GM10248 (cell line): ENCODE measurements around the gene DDX41.
"Not testable (repeated sequence)": the region's sequence is repeated elsewhere in the genome, so short reads cannot be mapped to it uniquely, and the experiment has no call there.

Experiments used
- CTCF ChIA-PET: fragments of 300-600 bp; sonication (Branson Sonifier 250); formaldehyde crosslinking; extraction: SDS; loops from one replicate; lab custom pipeline; 2021; ENCODE audit warnings: antibody characterized with exemption; lab: Yijun Ruan, JAX
- POLR2A ChIA-PET: fragments of 350-650 bp; sonication (Branson Sonifier 250); formaldehyde crosslinking; extraction: SDS; loops from one replicate; lab custom pipeline; 2020; ENCODE audit warnings: antibody characterized with exemption; lab: Yijun Ruan, JAX
- DNase-seq: peaks from one replicate; pipeline ENCODE4 v3.0.0; 2012; ENCODE audit errors: extremely low spot score
- TF ChIP-seq, protein P1 (sequence below): IDR thresholded peaks from 2 replicates; pipeline ENCODE4 v1.5.1; 2012; ENCODE audit warnings: mild to moderate bottlenecking, low read depth; ENCODE audit errors: extremely low read depth, missing control alignments, control extremely low read depth

Gene DDX41

DNA sequence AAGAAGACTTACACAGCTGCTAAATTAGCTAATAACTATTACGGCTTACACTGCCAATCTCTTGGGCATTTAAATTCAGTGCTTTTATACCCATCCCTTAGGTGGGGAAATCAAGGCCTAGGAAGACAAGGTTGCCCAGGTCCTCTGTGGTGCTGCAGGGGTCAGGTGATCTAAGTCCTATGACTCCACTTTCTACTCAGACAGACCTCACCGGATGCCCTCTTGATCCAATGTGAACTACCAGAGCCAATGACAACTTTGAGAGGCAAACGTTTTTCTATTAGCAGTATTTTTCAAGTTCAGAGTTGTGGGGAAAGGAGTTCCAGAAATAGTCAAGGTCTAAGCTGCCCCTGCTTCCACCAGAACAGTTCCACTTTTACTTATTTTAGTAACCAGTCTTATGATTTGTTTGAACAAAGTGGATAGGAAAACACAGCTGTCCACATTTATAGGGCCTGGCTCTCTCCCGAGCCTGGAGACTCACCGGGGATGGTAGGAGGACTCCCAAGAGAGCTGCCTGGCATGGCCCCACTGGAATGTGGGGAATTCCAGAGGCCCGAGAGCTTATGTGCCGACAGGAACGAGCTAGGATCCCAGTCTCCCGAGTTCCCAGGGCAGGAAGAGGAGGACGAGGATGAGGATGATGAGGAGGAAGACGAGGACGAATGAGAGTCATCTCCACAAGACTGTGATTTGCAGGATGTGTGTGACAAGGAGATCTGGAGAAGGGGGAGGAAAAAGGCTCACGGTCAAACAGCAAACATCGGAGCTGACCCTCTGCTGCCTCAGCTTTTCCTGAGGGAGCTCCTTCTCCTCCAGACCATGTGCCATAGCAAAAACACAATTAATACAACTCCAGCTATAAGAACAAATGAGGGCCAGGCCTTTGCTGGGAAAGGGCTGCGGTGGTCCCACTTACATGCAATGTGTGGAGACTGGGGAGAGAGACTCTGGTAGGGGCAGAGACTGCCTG is 20.9 kb upstream of the DDX41 start:
- DNase-seq: no peak
- CTCF ChIA-PET: interaction anchor here (0.9 to 5.0 kb wide), 5 partner anchors 7 to 28 kb away, joined by 3 to 20 read pairs (median 4); partner anchors contain the start of gene DOK3

DNA sequence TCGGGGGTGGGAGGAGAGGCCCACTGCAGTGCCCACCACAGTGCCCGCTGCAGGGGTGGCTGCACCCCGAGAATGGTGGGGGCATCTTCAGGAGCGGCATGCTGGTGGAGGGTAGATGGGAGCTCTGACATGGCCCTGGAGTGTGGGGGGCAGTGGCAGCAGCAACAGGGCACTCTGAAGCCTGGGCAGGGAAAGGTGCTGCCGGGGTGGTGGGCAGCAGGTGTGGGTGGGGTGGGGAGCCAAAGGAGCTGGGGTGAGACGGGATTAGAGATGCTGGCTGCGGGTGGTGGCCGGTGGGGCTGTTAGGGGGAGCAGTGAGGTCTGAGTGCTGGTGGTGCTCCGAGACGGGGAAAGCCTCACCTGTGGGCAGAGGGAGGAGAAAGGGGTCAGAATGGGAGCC is 19.6 kb upstream of the DDX41 start:
- TF ChIP-seq, protein P1, sequence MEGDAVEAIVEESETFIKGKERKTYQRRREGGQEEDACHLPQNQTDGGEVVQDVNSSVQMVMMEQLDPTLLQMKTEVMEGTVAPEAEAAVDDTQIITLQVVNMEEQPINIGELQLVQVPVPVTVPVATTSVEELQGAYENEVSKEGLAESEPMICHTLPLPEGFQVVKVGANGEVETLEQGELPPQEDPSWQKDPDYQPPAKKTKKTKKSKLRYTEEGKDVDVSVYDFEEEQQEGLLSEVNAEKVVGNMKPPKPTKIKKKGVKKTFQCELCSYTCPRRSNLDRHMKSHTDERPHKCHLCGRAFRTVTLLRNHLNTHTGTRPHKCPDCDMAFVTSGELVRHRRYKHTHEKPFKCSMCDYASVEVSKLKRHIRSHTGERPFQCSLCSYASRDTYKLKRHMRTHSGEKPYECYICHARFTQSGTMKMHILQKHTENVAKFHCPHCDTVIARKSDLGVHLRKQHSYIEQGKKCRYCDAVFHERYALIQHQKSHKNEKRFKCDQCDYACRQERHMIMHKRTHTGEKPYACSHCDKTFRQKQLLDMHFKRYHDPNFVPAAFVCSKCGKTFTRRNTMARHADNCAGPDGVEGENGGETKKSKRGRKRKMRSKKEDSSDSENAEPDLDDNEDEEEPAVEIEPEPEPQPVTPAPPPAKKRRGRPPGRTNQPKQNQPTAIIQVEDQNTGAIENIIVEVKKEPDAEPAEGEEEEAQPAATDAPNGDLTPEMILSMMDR: no peak
- ChIA-PET CTCF (interaction anchor here (1.4 to 5.0 kb wide), 3 partner anchors 9 to 27 kb away, joined by 3 to 20 read pairs (median 4); partner anchors contain the start of gene DOK3), POLR2A (no interaction called here)
- no peak for DNase-seq

More for the DNA sequence above, 20.9 kb upstream of the DDX41 start:
- TF ChIP-seq, protein P1: no peak
- POLR2A ChIA-PET: no interaction called here

DNA sequence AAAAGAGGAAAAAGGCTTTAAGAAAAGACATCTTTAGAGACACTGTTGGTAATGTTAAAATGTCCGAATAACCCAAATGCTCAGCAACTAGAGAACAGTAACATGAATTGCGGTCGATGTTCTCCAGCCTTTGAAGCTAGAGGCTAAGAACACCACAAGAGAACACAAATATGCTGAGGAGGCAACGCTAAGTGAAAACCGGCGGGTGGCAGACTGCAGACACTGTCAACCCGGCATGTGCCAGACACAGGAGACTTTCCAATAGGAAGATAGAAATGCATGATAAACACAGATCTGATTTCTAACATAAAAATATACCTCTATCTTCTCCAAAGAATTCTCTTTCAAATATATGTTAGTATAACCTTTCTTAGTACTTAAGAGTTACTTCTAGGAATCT is 18.4 kb upstream of the DDX41 start:
- DNase-seq: no peak
- TF ChIP-seq, protein P1: no peak
- POLR2A ChIA-PET: no interaction called here
- CTCF ChIA-PET: interaction anchor here (1.4 to 5.0 kb wide), 2 partner anchors 10 to 13 kb away, joined by 3 to 20 read pairs; no protein-coding TSS in a partner anchor

DNA sequence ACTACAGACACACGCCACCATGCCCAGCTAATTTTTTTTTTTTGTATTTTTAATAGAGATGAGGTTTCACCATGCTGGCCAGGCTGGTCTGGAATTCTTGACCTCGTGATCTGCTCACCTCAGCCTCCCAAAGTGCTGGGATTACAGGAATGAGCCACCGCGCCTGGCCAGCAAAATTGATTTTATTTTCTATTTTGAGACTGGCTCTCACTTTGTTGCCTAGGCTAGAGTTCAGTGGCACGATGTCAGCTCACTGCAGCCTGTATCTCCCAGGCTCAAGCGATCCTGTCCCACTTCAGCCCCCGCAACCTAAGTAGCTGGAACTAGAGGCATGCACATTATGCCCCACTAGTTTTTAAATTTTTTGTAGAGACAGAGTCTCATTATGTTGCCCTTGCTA is 17.7 kb upstream of the DDX41 start:
- CTCF ChIA-PET: interaction anchor here (1.4 to 5.0 kb wide), 2 partner anchors 11 to 13 kb away, joined by 5 to 20 read pairs; no protein-coding TSS in a partner anchor
- DNase-seq, POLR2A ChIA-PET: not testable (repeated sequence)

DNA sequence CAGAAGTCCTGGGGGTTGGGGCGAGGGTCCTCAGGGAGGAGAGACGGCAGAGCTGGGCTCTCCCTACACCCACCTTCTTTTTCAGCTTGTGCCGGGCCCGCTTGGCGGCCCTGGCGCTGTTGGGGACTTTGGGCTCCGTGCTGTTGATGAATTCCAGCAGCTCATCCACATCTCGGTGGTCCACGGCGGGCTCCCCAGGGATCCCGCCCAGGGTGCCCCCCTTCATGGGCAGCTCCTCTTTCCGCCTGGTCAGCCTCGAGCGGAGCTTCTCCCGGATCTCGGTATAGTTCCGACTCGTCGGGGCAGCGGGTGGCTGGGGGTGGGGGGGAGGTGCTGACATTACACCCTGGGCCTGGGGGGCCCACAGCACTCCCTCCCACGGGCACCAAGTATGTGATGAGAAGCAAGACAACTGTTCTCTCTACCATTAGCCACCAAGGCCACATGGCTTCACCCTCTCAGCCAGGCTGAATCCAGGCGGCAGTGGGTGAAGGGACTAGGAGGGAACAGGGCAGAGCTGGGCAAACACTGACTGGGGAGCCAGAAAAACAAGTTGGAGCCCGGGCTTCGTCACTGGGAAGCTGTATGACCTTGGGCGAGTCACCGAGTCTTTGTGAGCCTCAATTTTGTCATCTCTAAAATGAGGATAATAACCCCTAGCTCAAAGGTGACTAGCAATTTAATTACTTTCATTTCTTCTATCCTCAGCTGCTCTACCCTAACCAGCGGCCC is 14.6 kb upstream of the DDX41 start:
- TF ChIP-seq, protein P1: no peak
- ChIA-PET CTCF (interaction anchor here (1.1 to 2.0 kb wide), 4 partner anchors 9 to 15 kb away, joined by 3 to 7 read pairs (median 4); partner anchors contain the start of gene DDX41), POLR2A (no interaction called here)
- no peak for DNase-seq

DNA sequence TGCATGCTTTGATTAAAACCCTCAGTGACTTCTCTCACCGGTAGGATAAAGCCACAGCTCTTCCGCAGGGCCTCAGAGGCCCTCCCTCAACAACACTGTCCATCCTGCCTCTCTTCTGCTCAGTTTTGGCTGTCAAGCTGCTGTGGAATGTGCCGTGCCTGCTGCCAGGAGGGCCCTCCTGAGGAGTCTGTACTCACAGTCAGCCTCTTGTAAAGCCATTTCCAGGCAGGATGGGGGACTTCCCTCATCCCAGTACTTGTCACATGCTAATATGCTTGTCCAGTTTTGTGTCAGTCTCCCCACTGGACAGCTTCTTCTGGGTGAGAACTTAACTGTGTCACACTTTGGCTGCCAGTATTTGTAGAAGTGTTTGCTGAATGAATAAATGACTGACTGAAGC is 13.9 kb upstream of the DDX41 start:
- TF ChIP-seq, protein P1: no peak
- POLR2A ChIA-PET: no interaction called here
- no peak for DNase-seq
- CTCF ChIA-PET: interaction anchor here (1.2 to 2.0 kb wide), 3 partner anchors 8 to 15 kb away, joined by 3 to 7 read pairs (median 6); no protein-coding TSS in a partner anchor
